A673 (cell line): ENCODE measurements around the gene GTF3C1. TPM values are rescaled to one million over a fixed set of nuclear protein-coding genes. Genes with fewer than 3 reads are reported as not detected.
"Not testable (repeated sequence)": the region's sequence is repeated elsewhere in the genome, so short reads cannot be mapped to it uniquely, and the experiment has no call there.

Experiments used
- BruUV-seq: library from RNA; stranded (reverse); fragments of 400-500 nt; replicated peaks from 2 replicates; lab custom pipeline; 2021; lab: Mats Ljungman, UMichigan
- CTCF ChIA-PET: fragments of 300-600 bp; sonication (Branson Sonifier 250); formaldehyde crosslinking; loops from one replicate; lab custom pipeline; 2022; ENCODE audit warnings: antibody characterized with exemption; lab: Charles Lee
- POLR2A ChIA-PET: fragments of 300-600 bp; sonication (Branson Sonifier 250); formaldehyde crosslinking; loops from one replicate; lab custom pipeline; 2022; ENCODE audit warnings: antibody characterized with exemption; ENCODE audit not compliant: low non-redundant PET; lab: Charles Lee
- DNase-seq: peaks from one replicate; pipeline ENCODE4 v3.0.0-alpha.2; 2015; ENCODE audit warnings: low spot score
- H3K27ac ChIP-seq: fragments of 200-600 bp; sonication (generic); 2 replicates; pipeline ENCODE4 v1.5.1; 2016; ENCODE audit warnings: mixed run types, low read depth, mild to moderate bottlenecking, mixed read lengths, antibody characterized with exemption, low read length; ENCODE audit not compliant: poor library complexity, severe bottlenecking
- H3K27me3 ChIP-seq: fragments of 200-600 bp; sonication (generic); replicated peaks from 2 replicates; pipeline ENCODE4 v1.6.1; 2017; ENCODE audit warnings: mixed run types, low read depth, mild to moderate bottlenecking, mixed read lengths, antibody characterized with exemption, low read length; ENCODE audit not compliant: insufficient read depth, poor library complexity
- H3K36me3 ChIP-seq: fragments of 200-600 bp; sonication (generic); 2 replicates; pipeline ENCODE4 v1.6.1; 2016; ENCODE audit warnings: mixed run types, mild to moderate bottlenecking, mixed read lengths, antibody characterized with exemption, low read length; ENCODE audit not compliant: insufficient read depth, poor library complexity, severe bottlenecking
- H3K4me1 ChIP-seq: fragments of 200-600 bp; sonication (generic); 2 replicates; pipeline ENCODE4 v1.6.1; 2017; ENCODE audit warnings: mixed run types, mild to moderate bottlenecking, mixed read lengths, antibody characterized with exemption, low read length; ENCODE audit not compliant: insufficient read depth, poor library complexity, severe bottlenecking
- H3K4me3 ChIP-seq: fragments of 200-600 bp; sonication (generic); 2 replicates; pipeline ENCODE4 v1.5.1; 2016; ENCODE audit warnings: low read depth, mixed run types, mild to moderate bottlenecking, mixed read lengths, low read length; ENCODE audit not compliant: poor library complexity, severe bottlenecking
- H3K9me3 ChIP-seq: fragments of 200-600 bp; sonication (generic); 2 replicates; pipeline ENCODE4 v1.6.1; 2016; ENCODE audit warnings: mixed run types, low read depth, mild to moderate bottlenecking, mixed read lengths, antibody characterized with exemption, low read length; ENCODE audit not compliant: poor library complexity, severe bottlenecking
- EZH2 ChIP-seq: fragments of 200-600 bp; sonication (generic); IDR thresholded peaks from 2 replicates; pipeline ENCODE4 v1.6.1; 2017; ENCODE audit warnings: borderline replicate concordance, low read depth, mild to moderate bottlenecking, mixed read lengths, antibody characterized with exemption, low read length; ENCODE audit not compliant: poor library complexity, severe bottlenecking
- intact Hi-C: fragments of 100-400 bp; cut with micrococcal nuclease; formaldehyde crosslinking; loops from one replicate; pipeline ENCODE4 v1.10.0; 2022; ENCODE audit not compliant: unreplicated experiment
- total RNA-seq: library from RNA; stranded (reverse); gene quantifications from 2 replicates; pipeline ENCODE4 v1.2.3, GENCODE V29; 2021
- TF ChIP-seq, protein P1 (sequence below): fragments of 300-800, 200-600 bp; sonication (generic); conservative IDR thresholded peaks from 2 replicates; pipeline ENCODE4 v1.5.1; 2017; ENCODE audit warnings: low read depth, mild to moderate bottlenecking, antibody characterized with exemption, low read length, moderate library complexity, mixed read lengths

Gene GTF3C1
- total RNA-seq, 1 experiment from 2014 or later, result 94.2 TPM

DNA sequence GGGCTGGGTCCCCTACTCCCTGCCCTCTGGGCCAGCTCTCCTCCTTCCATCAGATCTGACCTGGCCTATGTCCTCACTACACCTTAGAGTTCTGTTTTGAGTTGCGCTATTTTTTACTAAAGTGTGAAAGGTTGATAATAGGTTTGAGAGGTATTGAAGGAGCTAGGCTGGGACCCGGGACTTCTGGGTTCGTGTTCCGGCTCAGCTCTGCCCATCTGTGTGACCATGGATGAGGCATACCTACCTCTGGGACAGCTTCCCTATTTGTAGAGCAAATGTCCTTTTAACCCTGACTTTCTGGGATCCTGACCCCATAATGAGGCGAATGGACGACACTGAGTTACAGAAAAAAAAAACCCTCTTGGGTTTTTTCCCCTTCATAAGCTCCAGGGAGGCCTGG, 111.8 kb downstream of the GTF3C1 start:
- Histone ChIP-seq H3K27ac (no peak overlapping the region), H3K9me3 (no peaks in the 10 kb centered on the region), H3K4me3 (no peak overlapping the region), H3K36me3 (no peaks in the 10 kb centered on the region), H3K4me1 (no peaks in the 10 kb centered on the region), H3K27me3 (no peaks in the 10 kb centered on the region)
- CTCF ChIA-PET, result no interaction called here
- POLR2A ChIA-PET, result no interaction called here
- DNase-seq, result no peak
- TF ChIP-seq EZH2, result no peak
- TF ChIP-seq, protein P1, sequence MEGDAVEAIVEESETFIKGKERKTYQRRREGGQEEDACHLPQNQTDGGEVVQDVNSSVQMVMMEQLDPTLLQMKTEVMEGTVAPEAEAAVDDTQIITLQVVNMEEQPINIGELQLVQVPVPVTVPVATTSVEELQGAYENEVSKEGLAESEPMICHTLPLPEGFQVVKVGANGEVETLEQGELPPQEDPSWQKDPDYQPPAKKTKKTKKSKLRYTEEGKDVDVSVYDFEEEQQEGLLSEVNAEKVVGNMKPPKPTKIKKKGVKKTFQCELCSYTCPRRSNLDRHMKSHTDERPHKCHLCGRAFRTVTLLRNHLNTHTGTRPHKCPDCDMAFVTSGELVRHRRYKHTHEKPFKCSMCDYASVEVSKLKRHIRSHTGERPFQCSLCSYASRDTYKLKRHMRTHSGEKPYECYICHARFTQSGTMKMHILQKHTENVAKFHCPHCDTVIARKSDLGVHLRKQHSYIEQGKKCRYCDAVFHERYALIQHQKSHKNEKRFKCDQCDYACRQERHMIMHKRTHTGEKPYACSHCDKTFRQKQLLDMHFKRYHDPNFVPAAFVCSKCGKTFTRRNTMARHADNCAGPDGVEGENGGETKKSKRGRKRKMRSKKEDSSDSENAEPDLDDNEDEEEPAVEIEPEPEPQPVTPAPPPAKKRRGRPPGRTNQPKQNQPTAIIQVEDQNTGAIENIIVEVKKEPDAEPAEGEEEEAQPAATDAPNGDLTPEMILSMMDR, result no peak
- BruUV-seq, result no TSS peak
- intact Hi-C loops, result no loop called here

DNA sequence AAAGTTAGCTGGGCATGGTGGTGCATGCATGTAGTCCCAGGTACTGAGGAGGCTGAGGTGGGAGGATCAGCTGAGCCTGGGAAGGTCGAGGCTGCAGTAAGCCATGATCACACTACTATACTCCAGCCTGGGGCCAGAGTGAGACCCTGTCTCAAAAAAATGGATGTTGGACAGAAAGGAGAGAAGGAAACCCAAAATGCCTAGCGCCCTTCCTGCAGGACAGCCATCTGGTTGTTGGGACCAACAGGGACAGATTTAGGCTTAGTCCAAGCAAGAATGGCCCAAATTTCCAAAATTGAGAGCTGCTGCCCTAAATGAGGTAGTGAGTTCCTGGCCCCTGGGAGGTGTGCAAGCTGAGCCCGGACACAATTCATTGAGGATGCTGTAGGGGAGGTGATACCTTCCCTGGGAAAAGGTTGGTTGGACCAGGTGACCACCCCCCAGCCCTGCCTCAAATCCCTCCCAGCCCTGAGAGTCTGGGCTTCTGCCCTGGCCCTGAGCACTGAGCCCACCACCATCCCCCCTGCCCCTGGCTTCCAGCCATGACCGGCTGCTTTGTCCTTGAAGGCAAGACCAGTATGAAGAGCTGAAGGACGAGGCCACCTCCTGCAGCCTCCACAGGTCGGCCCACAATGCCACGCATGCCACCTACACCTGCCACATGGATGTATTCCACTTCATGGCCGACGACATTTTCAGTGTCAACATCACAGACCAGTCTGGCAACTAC, 112.6 kb downstream of the GTF3C1 start:
- TF ChIP-seq, protein P1, result no peak
- no peak for TF ChIP-seq EZH2
- Histone ChIP-seq H3K4me3 (no peak overlapping the region), H3K4me1 (no peaks in the 10 kb centered on the region), H3K27ac (no peak overlapping the region), H3K36me3 (no peaks in the 10 kb centered on the region), H3K27me3 (no peaks in the 10 kb centered on the region), H3K9me3 (no peaks in the 10 kb centered on the region)
- ChIA-PET CTCF (no interaction called here), POLR2A (no interaction called here)
- DNase-seq, result no peak
- intact Hi-C loops, result no loop called here
- BruUV-seq, result no TSS peak

DNA sequence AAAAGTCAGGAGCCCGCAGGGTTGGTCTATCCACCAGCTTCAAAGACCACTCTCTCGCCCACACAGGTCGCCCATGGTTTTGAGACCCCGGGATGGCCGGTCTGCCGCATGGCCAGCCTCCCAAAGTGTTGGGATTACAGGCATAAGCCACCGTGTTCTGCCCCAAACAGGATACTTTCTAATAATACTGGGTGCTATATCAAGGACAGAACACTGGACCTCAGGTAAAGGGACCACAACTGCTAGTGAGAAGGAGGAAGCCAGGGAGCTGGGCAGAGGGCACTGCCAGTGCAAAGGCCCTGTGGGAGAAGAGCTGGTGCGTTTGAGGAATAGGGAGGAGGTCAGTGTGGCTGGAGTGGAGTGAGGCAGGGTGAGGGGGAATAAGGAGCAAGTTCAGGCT, 113.6 kb downstream of the GTF3C1 start:
- no peak for TF ChIP-seq EZH2
- TF ChIP-seq, protein P1, result no peak
- Histone ChIP-seq H3K9me3 (no peaks in the 10 kb centered on the region), H3K4me1 (no peaks in the 10 kb centered on the region), H3K4me3 (no peak overlapping the region), H3K27ac (no peak overlapping the region), H3K27me3 (no peaks in the 10 kb centered on the region), H3K36me3 (no peaks in the 10 kb centered on the region)
- no peak for DNase-seq
- intact Hi-C loops, result no loop called here
- POLR2A ChIA-PET, result no interaction called here
- CTCF ChIA-PET, result no interaction called here
- no TSS peak for BruUV-seq

GRCh38 chr16:27435146-27435545, 114.6 kb downstream of the GTF3C1 start:
- H3K36me3 ChIP-seq, H3K9me3 ChIP-seq, H3K27ac ChIP-seq, BruUV-seq, H3K27me3 ChIP-seq, H3K4me1 ChIP-seq, H3K4me3 ChIP-seq, CTCF ChIA-PET, intact Hi-C loops, DNase-seq: not testable (repeated sequence)
- POLR2A ChIA-PET, result interaction anchor here (0.6 kb wide), 1 partner anchor 263 kb away, joined by 3 read pairs; no protein-coding TSS in a partner anchor
